HG03469 (cell line): ENCODE results near the gene FGF19.

ENCODE experiments used
- ATAC-seq: cut with Tn5 transposase; IDR thresholded peaks from one replicate; pipeline ENCODE4 v1.9.1; 2021; ENCODE audit warnings: mild to moderate bottlenecking, moderate library complexity, moderate number of reproducible peaks; ENCODE audit not compliant: unreplicated experiment

FGF19 gene

GRCh38 chr11:69674267-69674885 is 29.4 kb downstream of the FGF19 start:
- no peak for ATAC-seq

GRCh38 chr11:69671734-69672465 is 31.9 kb downstream of the FGF19 start:
- ATAC-seq, result no peak

DNA sequence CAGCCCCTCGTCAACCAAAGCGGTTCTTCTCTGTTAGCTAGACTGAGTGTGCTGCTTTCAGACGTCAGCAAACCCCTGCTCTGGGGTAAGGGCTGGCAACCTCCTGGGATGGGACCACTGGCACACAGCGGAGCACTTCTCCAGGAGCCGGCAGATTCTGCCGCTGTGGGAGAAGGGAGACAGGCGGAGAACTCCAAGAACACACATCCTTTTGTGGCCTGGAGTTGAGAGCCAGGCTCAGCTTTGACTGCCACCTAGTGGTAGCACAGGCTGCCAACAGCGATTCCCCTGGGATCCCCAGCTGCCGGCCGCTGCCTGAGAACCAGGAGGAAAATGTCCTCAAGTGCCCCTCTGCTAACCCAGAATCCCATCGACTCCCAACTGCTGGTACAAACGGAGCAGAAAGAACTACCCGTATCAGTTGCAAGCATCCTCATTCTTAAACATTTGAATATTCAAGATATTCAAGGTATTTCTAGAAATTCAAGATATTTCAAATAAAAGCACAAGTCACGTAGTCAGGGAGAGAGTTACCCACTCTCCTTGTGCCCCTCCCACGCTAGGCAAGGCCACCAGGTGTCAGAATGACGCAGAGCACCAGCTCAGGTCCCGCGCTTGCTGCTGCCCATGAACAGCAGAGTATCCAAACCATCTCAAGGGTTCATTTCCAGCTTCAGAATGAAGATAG is 33.5 kb downstream of the FGF19 start:
- ATAC-seq, result no peak

- no peak for ATAC-seq
Measured at GRCh38 chr11:69669486-69669885, 34.3 kb downstream of the FGF19 start.

- no peak for ATAC-seq
Measured at GRCh38 chr11:69667619-69668604, 35.9 kb downstream of the FGF19 start.

DNA sequence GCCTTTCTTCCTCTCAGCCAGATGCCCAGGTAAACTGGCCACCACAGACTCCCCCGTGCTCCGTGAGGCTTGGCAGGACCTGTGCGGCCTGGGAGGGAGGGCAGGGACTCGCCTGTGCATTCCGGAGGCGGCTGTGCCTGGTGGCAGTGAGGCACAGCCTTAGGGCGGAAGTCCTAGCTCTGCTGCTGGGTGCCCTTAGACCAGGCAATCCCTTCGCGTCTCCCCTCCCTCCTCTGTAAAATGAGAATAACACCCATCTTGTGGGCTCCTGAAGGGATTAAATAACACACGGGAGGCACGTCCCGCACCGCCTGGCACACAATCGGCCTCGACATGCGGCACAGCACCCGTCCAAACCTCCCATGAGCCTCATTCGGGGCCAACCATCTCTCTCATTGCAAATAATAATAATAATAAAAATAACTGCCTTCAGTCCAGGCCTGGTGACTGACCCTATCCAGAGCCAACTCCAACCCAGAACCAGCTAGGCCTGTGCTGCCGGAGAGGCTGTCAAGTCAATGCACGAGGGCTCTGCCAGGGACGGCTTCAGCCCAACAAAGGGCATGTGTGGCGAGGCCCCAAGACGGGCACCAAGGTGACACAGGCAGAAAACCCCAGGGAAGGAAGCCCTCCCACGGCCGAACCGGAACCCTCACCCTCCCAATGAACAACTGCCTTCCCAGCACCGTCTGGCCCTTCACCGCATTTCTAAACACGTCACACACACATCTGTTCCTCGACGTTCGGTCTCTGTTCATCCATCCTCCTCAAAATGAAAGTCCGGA is 36.9 kb downstream of the FGF19 start:
- ATAC-seq, result no peak

- ATAC-seq, result no peak
Measured at GRCh38 chr11:69666261-69666660, 37.6 kb downstream of the FGF19 start.

DNA sequence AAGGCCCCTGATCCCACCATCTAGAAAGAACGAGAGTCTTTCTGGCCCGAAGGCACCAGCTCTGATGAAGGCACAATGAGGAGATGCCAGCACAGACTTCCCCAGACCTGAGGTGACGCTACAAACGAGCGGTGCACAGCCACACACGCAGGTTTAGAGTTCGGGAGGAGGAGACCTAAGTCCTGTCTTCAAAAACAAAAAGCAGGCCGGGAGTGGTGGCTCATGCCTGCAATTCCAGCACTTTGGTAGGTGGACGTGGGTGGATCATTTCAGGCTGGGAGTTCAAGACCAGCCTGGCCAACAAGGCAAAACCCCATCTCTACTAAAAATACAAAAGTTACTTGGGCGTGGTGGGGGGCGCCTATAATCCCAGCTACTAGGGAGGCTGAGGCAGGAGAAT is 38.2 kb downstream of the FGF19 start:
- no peak for ATAC-seq

GRCh38 chr11:69664901-69665300 is 38.9 kb downstream of the FGF19 start:
- ATAC-seq, result no peak

GRCh38 chr11:69664103-69664775 is 39.6 kb downstream of the FGF19 start:
- ATAC-seq, result no peak

GRCh38 chr11:69663326-69663725 is 40.5 kb downstream of the FGF19 start:
- ATAC-seq, result no peak

DNA sequence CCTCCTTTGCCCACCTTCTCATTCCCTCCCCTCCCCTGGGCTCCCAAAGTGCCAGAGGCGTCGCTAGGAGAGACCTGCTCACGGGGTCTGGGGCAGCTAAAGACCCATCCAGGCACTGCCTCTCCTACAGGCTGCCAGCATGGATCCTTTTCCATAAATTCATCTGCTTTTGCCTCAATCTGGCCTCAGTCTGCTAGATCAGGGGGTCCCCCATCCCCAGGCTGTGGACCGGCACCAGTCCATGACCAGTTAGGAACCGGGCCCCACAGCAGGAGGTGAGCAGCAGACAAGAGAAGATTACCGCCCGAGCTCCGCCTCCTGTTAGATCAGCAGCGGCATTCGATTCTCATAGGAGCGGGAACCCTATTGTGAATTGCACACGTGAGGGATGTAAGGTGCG is 41.0 kb downstream of the FGF19 start:
- ATAC-seq, result no peak

DNA sequence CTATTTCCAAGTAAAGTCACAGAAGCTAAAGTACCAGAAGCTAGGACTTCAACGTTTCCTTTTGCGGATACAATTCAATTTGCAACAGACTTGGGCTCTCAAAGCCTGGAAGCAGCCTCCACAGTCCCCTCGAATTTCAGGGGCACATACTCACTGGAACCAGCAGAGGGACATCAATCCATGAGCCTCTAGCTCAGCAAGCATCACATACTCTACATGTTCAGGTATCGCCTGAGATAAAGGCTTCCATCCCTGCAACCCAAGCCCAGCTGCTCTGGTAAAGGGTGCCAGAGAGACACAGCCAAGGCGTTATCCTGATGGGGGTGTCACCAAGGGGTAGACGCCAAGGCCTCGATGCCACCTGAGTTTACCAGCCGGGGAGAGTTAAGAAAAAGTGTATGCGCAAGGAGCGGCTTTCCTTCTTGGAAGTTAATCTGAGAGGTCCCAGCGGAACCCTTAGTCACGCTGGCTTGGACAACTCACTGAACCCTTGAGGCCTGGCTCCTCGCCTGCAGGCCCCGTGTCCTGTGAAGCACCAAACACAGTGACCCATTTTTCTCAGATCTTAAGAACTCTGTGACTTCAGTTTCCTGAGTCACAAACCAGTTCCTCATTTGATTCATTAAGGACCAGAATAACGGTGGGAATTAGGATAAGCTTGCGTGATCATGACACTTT is 41.7 kb downstream of the FGF19 start:
- ATAC-seq, result no peak

- ATAC-seq, result no peak
Measured at GRCh38 chr11:69661413-69661715, 42.5 kb downstream of the FGF19 start.

DNA sequence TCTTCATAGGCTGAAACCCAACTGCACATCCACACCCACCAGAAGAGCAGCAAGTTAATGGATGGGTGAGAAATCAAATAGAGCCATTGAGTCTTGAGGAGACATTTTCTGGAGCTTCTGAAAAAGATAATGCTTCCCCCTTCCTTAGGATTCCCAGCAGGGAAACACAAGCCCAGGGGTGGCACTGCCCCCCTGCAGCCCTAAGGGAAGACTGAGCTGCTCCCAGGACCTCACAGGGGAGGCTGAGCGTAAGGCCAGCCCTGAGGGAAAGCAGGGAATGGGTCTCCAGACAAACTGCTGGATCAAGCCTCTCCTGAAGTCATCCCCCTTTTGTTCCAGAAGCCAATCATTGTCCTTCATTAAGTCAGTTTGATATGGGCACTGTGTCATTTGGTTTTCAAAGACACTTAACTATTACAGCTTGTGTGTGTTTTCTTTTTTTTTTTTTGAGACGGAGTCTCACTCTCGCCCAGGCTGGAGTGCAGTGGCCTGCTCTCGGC is 43.8 kb downstream of the FGF19 start:
- ATAC-seq, result no peak

GRCh38 chr11:69659591-69659990 is 44.2 kb downstream of the FGF19 start:
- no peak for ATAC-seq

GRCh38 chr11:69658626-69659450 is 45.0 kb downstream of the FGF19 start:
- no peak for ATAC-seq
